Keratinocyte (primary cell): ENCODE data around the gene NLGN1. TPM values are rescaled to one million over a fixed set of nuclear protein-coding genes. Genes with fewer than 3 reads are reported as not detected.

Source experiments
- DNase-seq: peaks from one replicate; pipeline ENCODE4 v3.0.0-alpha.2; 2011; ENCODE audit warnings: low read depth, missing footprints, low spot score
- FAIRE-seq: peaks from 2 replicates; lab custom pipeline; 2011; peaks lifted over from hg19 to GRCh38; lab: Jason Lieb, UNC
- H2AFZ ChIP-seq: 2 replicates; pipeline ENCODE4 v1.6.0; 2012; ENCODE audit warnings: low read length, control low read depth, inconsistent platforms; ENCODE audit not compliant: control insufficient read depth
- H3K27ac ChIP-seq: 2 replicates; pipeline ENCODE4 v1.5.1; 2011; ENCODE audit warnings: low read length; ENCODE audit not compliant: control insufficient read depth, insufficient read depth
- H3K27me3 ChIP-seq: 3 replicates; pipeline ENCODE4 v1.6.0; 2011; ENCODE audit warnings: low read length; ENCODE audit not compliant: control insufficient read depth, insufficient read depth; ENCODE audit errors: extremely low read depth
- H3K36me3 ChIP-seq, 2 experiments: 2 replicates in 1 of 2; 3 replicates in 1 of 2; pipeline ENCODE4 v1.5.1; 2011; ENCODE audit warnings: low read length in 2 of 2, mild to moderate bottlenecking in 1 of 2; ENCODE audit not compliant: control insufficient read depth in 2 of 2, insufficient read depth in 2 of 2; ENCODE audit errors: extremely low read depth in 1 of 2
- H3K4me1 ChIP-seq: 3 replicates; pipeline ENCODE4 v1.5.1; 2011; ENCODE audit warnings: low read length; ENCODE audit not compliant: control insufficient read depth, insufficient read depth; ENCODE audit errors: extremely low read depth
- H3K4me2 ChIP-seq: 3 replicates; pipeline ENCODE4 v1.6.0; 2011; ENCODE audit warnings: low read depth, low read length; ENCODE audit not compliant: control insufficient read depth, insufficient read depth; ENCODE audit errors: extremely low read depth
- H3K4me3 ChIP-seq, 3 experiments: fragments of 200-600 bp in 1 of 3; sonication (generic) in 1 of 3; 2 replicates in 2 of 3; 3 replicates in 1 of 3; pipeline ENCODE4 v1.5.1; 2011 to 2016; ENCODE audit warnings: low read length in 3 of 3, mild to moderate bottlenecking in 3 of 3, control low read depth in 2 of 3, inconsistent platforms in 1 of 3, low read depth in 1 of 3, mixed read lengths in 1 of 3, mixed run types in 1 of 3, moderate library complexity in 1 of 3; ENCODE audit not compliant: control insufficient read depth in 2 of 3, insufficient read depth in 2 of 3; ENCODE audit errors: extremely low read depth in 1 of 3
- H3K79me2 ChIP-seq: 2 replicates; pipeline ENCODE4 v1.6.0; 2012; ENCODE audit warnings: low read length; ENCODE audit not compliant: control insufficient read depth, insufficient read depth
- H3K9ac ChIP-seq: 3 replicates; pipeline ENCODE4 v1.6.0; 2011; ENCODE audit warnings: low read length; ENCODE audit not compliant: control insufficient read depth, insufficient read depth; ENCODE audit errors: extremely low read depth
- H3K9me1 ChIP-seq: 3 replicates; pipeline ENCODE4 v1.6.0; 2011; ENCODE audit warnings: low read length; ENCODE audit not compliant: control insufficient read depth, insufficient read depth; ENCODE audit errors: extremely low read depth
- H3K9me3 ChIP-seq: 2 replicates; pipeline ENCODE4 v1.5.1; 2012; ENCODE audit warnings: low read depth, low read length; ENCODE audit not compliant: control insufficient read depth
- H4K20me1 ChIP-seq: 3 replicates; pipeline ENCODE4 v1.6.0; 2011; ENCODE audit warnings: low read length; ENCODE audit not compliant: control insufficient read depth, insufficient read depth; ENCODE audit errors: extremely low read depth
- CTCF ChIP-seq, 3 experiments: IDR thresholded peaks in 1 of 3; conservative IDR thresholded peaks in 1 of 3; optimal IDR thresholded peaks in 1 of 3; 2 replicates in 2 of 3; 3 replicates in 1 of 3; pipeline versions ENCODE3 to v1.5.1; 2011; ENCODE audit warnings: low read length in 3 of 3, mild to moderate bottlenecking in 3 of 3, moderate library complexity in 2 of 3, control low read depth in 1 of 3, inconsistent platforms in 1 of 3; ENCODE audit not compliant: insufficient read depth in 2 of 3; ENCODE audit errors: extremely low read depth in 1 of 3
- EZH2 ChIP-seq: IDR thresholded peaks from one replicate; pipeline ENCODE4 v1.6.1; 2012; ENCODE audit warnings: inconsistent platforms, mild to moderate bottlenecking, low read length, moderate library complexity
- dilution Hi-C: fragments of 300-500 bp; cut with MboI; formaldehyde crosslinking; loops from one replicate; pipeline ENCODE4 v1.7.0; 2020; ENCODE audit warnings: low sequenced_read_pairs; ENCODE audit not compliant: extremely low pct_ligation_motif_present
- polyA plus RNA-seq, 5 experiments: library from polyadenylated mRNA; depleted of rRNA in 3 of 5; stranded (reverse) in 3 of 5; stranded (forward) in 1 of 5; unstranded in 1 of 5; fragments of >200 nt; gene quantifications; 1 replicate in 1 of 5; 2 replicates in 3 of 5; 3 replicates in 1 of 5; pipeline versions ENCODE4 v1.2.1 to v1.2.3, GENCODE V29; 2011 to 2012; ENCODE audit warnings: missing spikeins in 2 of 5, low read depth in 1 of 5, low replicate concordance in 1 of 5

The NLGN1 gene
- polyA plus RNA-seq, 1 donor (not counting 4 experiments of a cell fraction or from before 2014, with no cell fraction given) = not detected

GRCh38 chr3:173703771-173704170 is 306.2 kb downstream of the NLGN1 start:
- dilution Hi-C loops = no loop called here
- no peak overlapping the region for H3K27ac ChIP-seq
- H3K9ac ChIP-seq = no peak overlapping the region
- no peak overlapping the region for H2AFZ ChIP-seq
- no peaks in the 10 kb centered on the region for H4K20me1 ChIP-seq
- TF ChIP-seq CTCF (optimal IDR thresholded peaks at IDR 0.05 in 1 of 3, IDR thresholded peaks at IDR 0.05 in 1 of 3, conservative IDR thresholded peaks at IDR 0.05 in 1 of 3; ENCODE audit: extremely low read depth in 1 of 3, insufficient read depth in 2 of 3, low read length in 3 of 3) = no peak
- TF ChIP-seq EZH2 = no peak
- no peaks in the 10 kb centered on the region for H3K36me3 ChIP-seq
- H3K9me3 ChIP-seq = no peaks in the 10 kb centered on the region
- no peaks in the 10 kb centered on the region for H3K79me2 ChIP-seq
- DNase-seq (no peak), FAIRE-seq (no peak)
- H3K9me1 ChIP-seq = no peaks in the 10 kb centered on the region
- H3K4me2 ChIP-seq = no peak overlapping the region
- no peak overlapping the region for H3K4me3 ChIP-seq
- H3K4me1 ChIP-seq = no peaks in the 10 kb centered on the region
- H3K27me3 ChIP-seq = no peaks in the 10 kb centered on the region

GRCh38 chr3:173706630-173707029 is 309.1 kb downstream of the NLGN1 start:
- no peak overlapping the region for H3K9ac ChIP-seq
- no peaks in the 10 kb centered on the region for H4K20me1 ChIP-seq
- H3K4me3 ChIP-seq = no peak overlapping the region
- H2AFZ ChIP-seq = no peak overlapping the region
- H3K4me1 ChIP-seq = peaks cover under 1% of the 10 kb centered on the region
- no peak overlapping the region for H3K27ac ChIP-seq
- no peak for DNase-seq
- no peaks in the 10 kb centered on the region for H3K36me3 ChIP-seq
- H3K4me2 ChIP-seq = no peak overlapping the region
- FAIRE-seq = no peak
- dilution Hi-C loops = no loop called here
- H3K27me3 ChIP-seq = no peaks in the 10 kb centered on the region
- no peaks in the 10 kb centered on the region for H3K79me2 ChIP-seq
- TF ChIP-seq EZH2 (no peak), CTCF (optimal IDR thresholded peaks at IDR 0.05 in 1 of 3, IDR thresholded peaks at IDR 0.05 in 1 of 3, conservative IDR thresholded peaks at IDR 0.05 in 1 of 3; ENCODE audit: extremely low read depth in 1 of 3, insufficient read depth in 2 of 3, low read length in 3 of 3) (no peak)
- H3K9me3 ChIP-seq = no peaks in the 10 kb centered on the region
- H3K9me1 ChIP-seq = no peaks in the 10 kb centered on the region
